Body of pancreas (tissue), 4 donors: ENCODE data around the gene IFT57.

ENCODE experiments used
- POLR2A ChIP-seq, 3 donors: fragments of 450-650 bp; IDR thresholded peaks; one replicate each; pipeline ENCODE4 v1.6.1; 2016; ENCODE audit warnings: antibody characterized with exemption in 3 of 3, mild to moderate bottlenecking in 2 of 3
- TF ChIP-seq, protein P1 (sequence below), 7 experiments: fragments of 450-650 bp in 4 of 7; fragments of 200-600 bp in 3 of 7; sonication (generic) in 3 of 7; IDR thresholded peaks; one replicate each; pipeline ENCODE4 v1.5.1; 2016 to 2019; ENCODE audit warnings: antibody characterized with exemption in 7 of 7

DNA sequence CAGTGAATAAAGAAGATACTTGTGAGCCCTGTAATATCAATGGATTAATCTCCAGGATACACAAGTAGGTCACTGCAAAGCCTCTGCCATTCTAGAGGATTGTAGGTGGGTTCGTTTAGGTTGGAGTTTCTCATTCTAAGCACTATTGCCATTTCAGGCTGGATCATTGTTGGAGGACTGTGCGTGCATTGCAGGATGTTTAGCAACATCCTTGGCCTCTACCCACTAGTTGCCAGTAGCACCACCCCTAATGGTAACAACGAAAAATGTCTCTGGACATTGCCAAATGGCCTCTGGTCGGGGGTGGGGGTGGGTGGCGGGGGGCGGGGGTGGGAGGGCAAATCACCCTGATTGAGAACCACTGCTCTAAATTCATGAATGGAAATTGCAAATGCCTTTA lies 4.9 kb upstream of the IFT57 start:
- TF ChIP-seq, protein P1, sequence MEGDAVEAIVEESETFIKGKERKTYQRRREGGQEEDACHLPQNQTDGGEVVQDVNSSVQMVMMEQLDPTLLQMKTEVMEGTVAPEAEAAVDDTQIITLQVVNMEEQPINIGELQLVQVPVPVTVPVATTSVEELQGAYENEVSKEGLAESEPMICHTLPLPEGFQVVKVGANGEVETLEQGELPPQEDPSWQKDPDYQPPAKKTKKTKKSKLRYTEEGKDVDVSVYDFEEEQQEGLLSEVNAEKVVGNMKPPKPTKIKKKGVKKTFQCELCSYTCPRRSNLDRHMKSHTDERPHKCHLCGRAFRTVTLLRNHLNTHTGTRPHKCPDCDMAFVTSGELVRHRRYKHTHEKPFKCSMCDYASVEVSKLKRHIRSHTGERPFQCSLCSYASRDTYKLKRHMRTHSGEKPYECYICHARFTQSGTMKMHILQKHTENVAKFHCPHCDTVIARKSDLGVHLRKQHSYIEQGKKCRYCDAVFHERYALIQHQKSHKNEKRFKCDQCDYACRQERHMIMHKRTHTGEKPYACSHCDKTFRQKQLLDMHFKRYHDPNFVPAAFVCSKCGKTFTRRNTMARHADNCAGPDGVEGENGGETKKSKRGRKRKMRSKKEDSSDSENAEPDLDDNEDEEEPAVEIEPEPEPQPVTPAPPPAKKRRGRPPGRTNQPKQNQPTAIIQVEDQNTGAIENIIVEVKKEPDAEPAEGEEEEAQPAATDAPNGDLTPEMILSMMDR (IDR thresholded peaks at IDR 0.05) = no peak
- no peak for TF ChIP-seq POLR2A (IDR thresholded peaks at IDR 0.05)
